HCT116 (cell line): ENCODE data around the gene ZMYND10. TPM values are rescaled to one million over a fixed set of nuclear protein-coding genes. Genes with fewer than 3 reads are reported as not detected.

Experiments used
- ATAC-seq: fragments of 200-7000 bp; cut with Tn5 transposase; 2 replicates; pipeline ENCODE4 v1.9.1; 2020; ENCODE audit warnings: mild to moderate bottlenecking, moderate library complexity
- BruUV-seq: library from RNA; stranded (reverse); fragments of 400-500 nt; replicated peaks from 2 replicates; lab custom pipeline; 2021; lab: Mats Ljungman, UMichigan
- CTCF ChIA-PET: fragments of 300-600 bp; sonication (Branson Sonifier 250); formaldehyde crosslinking; loops from one replicate; lab custom pipeline; 2021; ENCODE audit warnings: antibody characterized with exemption; lab: Charles Lee
- POLR2A ChIA-PET: fragments of 300-600, 350-600 bp; sonication (Branson Sonifier 250); formaldehyde crosslinking; loops from one replicate; lab custom pipeline; 2021; ENCODE audit warnings: antibody characterized with exemption; lab: Charles Lee
- RAD21 ChIA-PET, 2 experiments: fragments of 300-600 bp; sonication (Branson Sonifier 250); formaldehyde crosslinking; loops; one replicate each; lab custom pipeline; 2023; ENCODE audit warnings: low total read pairs in 2 of 2; ENCODE audit not compliant: uncharacterized antibody in 2 of 2, unreplicated experiment in 2 of 2, low non-redundant PET in 1 of 2; lab: Charles Lee
- DNase-seq: peaks from one replicate; pipeline ENCODE4 v3.0.0-alpha.2; 2010; ENCODE audit warnings: low read depth, low spot score
- H2AFZ ChIP-seq: fragments of 200-600 bp; shearing (Covaris generic), sonication (generic); 2 replicates; pipeline ENCODE4 v1.6.1; 2017; ENCODE audit warnings: low read depth, mixed run types, mixed read lengths, antibody characterized with exemption, low read length; ENCODE audit not compliant: poor library complexity, severe bottlenecking
- H3K27ac ChIP-seq: 2 replicates; pipeline ENCODE4 v1.5.1; 2012; ENCODE audit warnings: low read depth, low read length
- H3K27me3 ChIP-seq: fragments of 200-600 bp; sonication (generic); 2 replicates; pipeline ENCODE4 v1.6.1; 2016; ENCODE audit warnings: mixed run types, low read length, mixed read lengths; ENCODE audit not compliant: insufficient read depth
- H3K36me3 ChIP-seq, 2 experiments: fragments of 200-500 bp in 1 of 2; fragments of 200-600 bp in 1 of 2; sonication (Bioruptor generic) in 1 of 2; sonication (generic) in 1 of 2; 2 replicates each; pipeline versions ENCODE4 v1.5.1 to v1.6.1; 2014 to 2016; ENCODE audit warnings: low read length in 2 of 2, inconsistent platforms in 1 of 2, mixed read lengths in 1 of 2, mixed run types in 1 of 2; ENCODE audit not compliant: insufficient read depth in 2 of 2, control insufficient read depth in 1 of 2
- H3K4me1 ChIP-seq, 2 experiments: fragments of 200-600 bp in 1 of 2; sonication (generic) in 1 of 2; 2 replicates each; pipeline versions ENCODE4 v1.5.1 to v1.6.1; 2012 to 2017; ENCODE audit warnings: low read length in 2 of 2, inconsistent platforms in 1 of 2, mild to moderate bottlenecking in 1 of 2, mixed read lengths in 1 of 2, mixed run types in 1 of 2, moderate library complexity in 1 of 2; ENCODE audit not compliant: insufficient read depth in 2 of 2, control insufficient read depth in 1 of 2
- H3K4me2 ChIP-seq: fragments of 200-600 bp; sonication (generic); 2 replicates; pipeline ENCODE4 v1.6.1; 2017; ENCODE audit warnings: mixed run types, low read length, mixed read lengths
- H3K4me3 ChIP-seq, 2 experiments: fragments of 200-600 bp in 1 of 2; sonication (generic) in 1 of 2; replicated peaks in 1 of 2; 2 replicates each; pipeline ENCODE4 v1.5.1; 2011 to 2016; ENCODE audit warnings: low read length in 2 of 2, control low read depth in 1 of 2, low read depth in 1 of 2, mild to moderate bottlenecking in 1 of 2, mixed read lengths in 1 of 2, mixed run types in 1 of 2
- H3K79me2 ChIP-seq: fragments of 200-600 bp; sonication (generic); 2 replicates; pipeline ENCODE4 v1.6.1; 2017; ENCODE audit warnings: mild to moderate bottlenecking, mixed run types, low read length, moderate library complexity, mixed read lengths; ENCODE audit not compliant: insufficient read depth
- H3K9ac ChIP-seq: fragments of 200-600 bp; sonication (generic); 2 replicates; pipeline ENCODE4 v1.6.1; 2016; ENCODE audit warnings: low read length, mixed read lengths
- H3K9me2 ChIP-seq: fragments of 200-600 bp; sonication (generic), shearing (Covaris generic); 2 replicates; pipeline ENCODE4 v1.6.1; 2017; ENCODE audit warnings: mixed run types, mild to moderate bottlenecking, moderate library complexity; ENCODE audit not compliant: insufficient read depth
- H3K9me3 ChIP-seq, 2 experiments: fragments of 200-500 bp in 1 of 2; fragments of 200-600 bp in 1 of 2; sonication (Bioruptor generic) in 1 of 2; sonication (generic) in 1 of 2; 2 replicates each; pipeline ENCODE4 v1.6.1; 2014 to 2017; ENCODE audit warnings: low read length in 2 of 2, mixed read lengths in 2 of 2, inconsistent platforms in 1 of 2, low read depth in 1 of 2, mild to moderate bottlenecking in 1 of 2, mixed run types in 1 of 2, moderate library complexity in 1 of 2; ENCODE audit not compliant: control insufficient read depth in 1 of 2, insufficient read depth in 1 of 2
- H4K20me1 ChIP-seq: fragments of 200-600 bp; sonication (generic), shearing (Covaris generic); 2 replicates; pipeline ENCODE4 v1.6.1; 2017; ENCODE audit warnings: mixed run types, mild to moderate bottlenecking, moderate library complexity; ENCODE audit not compliant: insufficient read depth
- CBX3 ChIP-seq: IDR thresholded peaks from 2 replicates; pipeline ENCODE4 v1.6.1; 2012; ENCODE audit warnings: low read depth
- CEBPB ChIP-seq: IDR thresholded peaks from 2 replicates; pipeline ENCODE4 v1.6.1; 2012; ENCODE audit warnings: low read depth
- CTCF ChIP-seq, 3 experiments: fragments of 200-600 bp in 1 of 3; sonication (generic) in 1 of 3; IDR thresholded peaks in 2 of 3; conservative IDR thresholded peaks in 1 of 3; 2 replicates each; pipeline ENCODE4 v1.5.1; 2012 to 2017; ENCODE audit warnings: low read depth in 2 of 3, low read length in 2 of 3, antibody characterized with exemption in 1 of 3, borderline replicate concordance in 1 of 3, control low read depth in 1 of 3, mild to moderate bottlenecking in 1 of 3, mixed read lengths in 1 of 3, mixed run types in 1 of 3, moderate library complexity in 1 of 3; ENCODE audit not compliant: insufficient read depth in 1 of 3
- EZH2 ChIP-seq: fragments of 200-600 bp; sonication (generic); IDR thresholded peaks from 2 replicates; pipeline ENCODE4 v1.6.1; 2017; ENCODE audit warnings: antibody characterized with exemption, mixed run types
- FOSL1 ChIP-seq: IDR thresholded peaks from 2 replicates; pipeline ENCODE4 v1.6.1; 2012; ENCODE audit warnings: low read depth
- JUND ChIP-seq: IDR thresholded peaks from 2 replicates; pipeline ENCODE4 v1.6.1; 2012
- MAX ChIP-seq: IDR thresholded peaks from 2 replicates; pipeline ENCODE4 v1.6.1; 2012
- POLR2AphosphoS5 ChIP-seq: IDR thresholded peaks from 2 replicates; pipeline ENCODE4 v1.6.1; 2011; ENCODE audit warnings: mild to moderate bottlenecking, low read depth, low read length, moderate library complexity
- SIN3A ChIP-seq: IDR thresholded peaks from 2 replicates; pipeline ENCODE4 v1.6.1; 2012; ENCODE audit warnings: low read depth
- intact Hi-C: fragments of 100-400 bp; cut with micrococcal nuclease; formaldehyde crosslinking; loops from 2 replicates; pipeline ENCODE4 v1.10.0; 2022
- total RNA-seq: library from RNA; stranded (reverse); gene quantifications from one replicate; pipeline ENCODE4 v1.2.1, GENCODE V29; 2021; ENCODE audit not compliant: unreplicated experiment

The ZMYND10 gene
- total RNA-seq, 1 experiment from 2014 or later: 3.3 TPM

GRCh38 chr3:50321336-50322114, 24.0 kb downstream of the ZMYND10 start (continued):
- TF ChIP-seq CEBPB (no peak), JUND (no peak), MAX (no peak), FOSL1 (no peak), CBX3 (no peak), EZH2 (no peak)

- Histone ChIP-seq H3K27me3 (no peaks in the 10 kb centered on the region), H3K27ac (peak overlapping the region; percentile 93), H3K4me3 (peak overlapping the region; percentile 64 to 92), H3K9me2 (no peaks in the 10 kb centered on the region), H4K20me1 (no peaks in the 10 kb centered on the region), H3K4me2 (peak overlapping the region; percentile 92), H3K36me3 (peaks cover 9 to 27% of the 10 kb centered on the region in 2 experiments; a peak in 2 of 4 replicates), H3K4me1 (peaks cover 56 to 83% of the 10 kb centered on the region in 2 experiments)
- RAD21 ChIA-PET: interaction anchor here (0.7 to 1.7 kb wide), 3 partner anchors 21 to 60 kb away, joined by 4 to 5 read pairs (median 4); partner anchors contain the start of genes HYAL3 (in 1 of the 2), IFRD2 (in 1 of the 2) and NAA80 (in 1 of the 2)
- intact Hi-C loops: no loop called here
- POLR2A ChIA-PET: interaction anchor here (0.6 to 1.9 kb wide), 2 partner anchors 29 to 182 kb away, joined by 3 to 4 read pairs; partner anchors contain the start of gene IFRD2
- CTCF ChIA-PET: interaction anchor here (0.6 to 1.4 kb wide), 12 partner anchors 15 to 1291 kb away, joined by 3 to 11 read pairs (median 4); partner anchors contain the start of genes HYAL1, HYAL3, IFRD2 and NAA80
- DNase-seq (no peak), ATAC-seq (peak; percentile 43)
- no TSS peak for BruUV-seq
- TF ChIP-seq JUND: no peak
- no peak for TF ChIP-seq CEBPB
- no peak for TF ChIP-seq SIN3A
- no peak; the same call in 1 of the 2 replicates for TF ChIP-seq POLR2AphosphoS5
- TF ChIP-seq CTCF (IDR thresholded peaks at IDR 0.05 in 2 of 3, conservative IDR thresholded peaks at IDR 0.05 in 1 of 3; ENCODE audit: borderline replicate concordance in 1 of 3, insufficient read depth in 1 of 3, low read depth in 2 of 3, low read length in 2 of 3): no peak
- TF ChIP-seq, all 23 proteins: peak for 0
- H3K9ac ChIP-seq: peak overlapping the region; percentile 88
- H3K79me2 ChIP-seq: peaks cover 47% of the 10 kb centered on the region
- H3K9me3 ChIP-seq: no peaks in the 10 kb centered on the region
- no peak overlapping the region for H2AFZ ChIP-seq
These were observed 24.6 kb downstream of the ZMYND10 start for GRCh38 chr3:50320853-50321335.
